MM.1S (cell line): ENCODE measurements around the gene CMTR2.

Experiments used
- CTCF ChIP-seq: fragments of 300-600 bp; sonication (generic); IDR thresholded peaks from 2 replicates; pipeline ENCODE4 v1.5.1; 2016; ENCODE audit warnings: antibody characterized with exemption, low read length, mixed read lengths
- EZH2 ChIP-seq: fragments of 300-600 bp; sonication (generic); optimal IDR thresholded peaks from 2 replicates; pipeline ENCODE3; 2017; ENCODE audit warnings: low read depth, mild to moderate bottlenecking, antibody characterized with exemption, low read length, mixed read lengths
- EZH2phosphoT487 ChIP-seq: fragments of 300-600 bp; sonication (generic); IDR thresholded peaks from 2 replicates; pipeline ENCODE4 v1.6.1; 2018; ENCODE audit warnings: antibody characterized with exemption, low read length

DNA sequence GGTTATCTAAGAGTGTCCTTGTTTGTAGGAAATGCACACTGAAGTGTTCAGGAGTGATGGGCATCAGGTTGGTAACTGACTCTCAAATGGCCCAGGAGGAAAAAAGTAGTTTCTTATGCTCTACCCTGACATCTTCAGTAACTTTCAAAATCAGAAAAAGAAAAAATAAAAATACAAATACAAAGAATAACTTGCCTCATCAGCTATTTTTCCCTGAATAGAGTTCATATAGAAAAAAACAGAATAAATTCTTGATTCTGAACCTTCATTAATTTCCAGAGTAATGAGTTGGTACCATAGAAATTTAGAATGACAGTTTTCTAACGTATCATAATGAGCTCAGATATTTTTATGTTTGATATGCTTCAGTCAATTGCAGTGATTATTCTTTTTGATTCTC is 31.4 kb downstream of the CMTR2 start:
- TF ChIP-seq CTCF (no peak), EZH2phosphoT487 (no peak), EZH2 (no peak)
